ENCODE data around the gene CHIT1. TPM values are rescaled to one million over a fixed set of nuclear protein-coding genes. Genes with fewer than 3 reads are reported as not detected.

CHIT1 gene
- total RNA-seq, 2 experiments from 2014 or later, result 0.39 to 0.50 TPM

GRCh38 chr1:203199816-203200571 lies 29.5 kb downstream of the CHIT1 start:
- ChIA-PET POLR2A (no interaction called here), CTCF (interaction anchor here (1.0 to 1.1 kb wide), 2 partner anchors 16 to 161 kb away, joined by 3 to 4 read pairs; no protein-coding TSS in a partner anchor)

GRCh38 chr1:203199481-203199815 lies 30.0 kb downstream of the CHIT1 start:
- ATAC-seq (no peak), DNase-seq (no peak)
- H3K27ac Mint-ChIP-seq, result no peak overlapping the region
- H3K27me3 Mint-ChIP-seq (ENCODE audit: low read depth), result peaks cover 6% of the 10 kb centered on the region
- H3K36me3 Mint-ChIP-seq (ENCODE audit: low read depth), result no peaks in the 10 kb centered on the region
- no peaks in the 10 kb centered on the region for H3K4me1 Mint-ChIP-seq (ENCODE audit: low read depth)
- CTCF ChIA-PET, result interaction anchor here (1.1 kb wide), 1 partner anchor 160 kb away, joined by 4 read pairs; no protein-coding TSS in a partner anchor
- H3K9me3 Mint-ChIP-seq (ENCODE audit: insufficient read depth), result no peaks in the 10 kb centered on the region
- H3K4me3 Mint-ChIP-seq, result no peak overlapping the region
- POLR2A ChIA-PET, result no interaction called here

More at GRCh38 chr1:203199816-203200571, 29.5 kb downstream of the CHIT1 start:
- H3K36me3 Mint-ChIP-seq (ENCODE audit: low read depth), result no peaks in the 10 kb centered on the region
- H3K9me3 Mint-ChIP-seq (ENCODE audit: insufficient read depth), result no peaks in the 10 kb centered on the region
- no peak overlapping the region for H3K4me3 Mint-ChIP-seq
- no peak for ATAC-seq
- no peak overlapping the region for H3K27ac Mint-ChIP-seq
- H3K4me1 Mint-ChIP-seq (ENCODE audit: low read depth), result no peaks in the 10 kb centered on the region
- DNase-seq, result no peak
- H3K27me3 Mint-ChIP-seq (ENCODE audit: low read depth), result peaks cover 6% of the 10 kb centered on the region

- no peaks in the 10 kb centered on the region for H3K4me1 Mint-ChIP-seq (ENCODE audit: low read depth)
- peaks cover 6% of the 10 kb centered on the region for H3K27me3 Mint-ChIP-seq (ENCODE audit: low read depth)
- CTCF ChIA-PET, result no interaction called here
- H3K4me3 Mint-ChIP-seq, result no peak overlapping the region
- no peaks in the 10 kb centered on the region for H3K9me3 Mint-ChIP-seq (ENCODE audit: insufficient read depth)
- ATAC-seq, result no peak
- no peaks in the 10 kb centered on the region for H3K36me3 Mint-ChIP-seq (ENCODE audit: low read depth)
- no peak overlapping the region for H3K27ac Mint-ChIP-seq
- no peak for DNase-seq
- POLR2A ChIA-PET, result no interaction called here
Measured at GRCh38 chr1:203199002-203199401, 30.5 kb downstream of the CHIT1 start.

GRCh38 chr1:203197625-203198024 lies 31.8 kb downstream of the CHIT1 start:
- ATAC-seq (no peak), DNase-seq (no peak)
- no peaks in the 10 kb centered on the region for H3K4me1 Mint-ChIP-seq (ENCODE audit: low read depth)
- H3K9me3 Mint-ChIP-seq (ENCODE audit: insufficient read depth), result no peaks in the 10 kb centered on the region
- peaks cover 3% of the 10 kb centered on the region for H3K27me3 Mint-ChIP-seq (ENCODE audit: low read depth)
- POLR2A ChIA-PET, result no interaction called here
- no peaks in the 10 kb centered on the region for H3K36me3 Mint-ChIP-seq (ENCODE audit: low read depth)
- H3K4me3 Mint-ChIP-seq, result no peak overlapping the region
- CTCF ChIA-PET, result no interaction called here
- H3K27ac Mint-ChIP-seq, result no peak overlapping the region

GRCh38 chr1:203196371-203196770 lies 33.1 kb downstream of the CHIT1 start:
- CTCF ChIA-PET, result interaction anchor here (1.4 kb wide), 1 partner anchor 24 kb away, joined by 3 read pairs; no protein-coding TSS in a partner anchor
- ATAC-seq (no peak), DNase-seq (no peak)
- POLR2A ChIA-PET, result no interaction called here
- H3K4me3 Mint-ChIP-seq, result no peak overlapping the region
- no peak overlapping the region for H3K27ac Mint-ChIP-seq
- no peaks in the 10 kb centered on the region for H3K36me3 Mint-ChIP-seq (ENCODE audit: low read depth)
- H3K4me1 Mint-ChIP-seq (ENCODE audit: low read depth), result no peaks in the 10 kb centered on the region
- peaks cover 5% of the 10 kb centered on the region for H3K27me3 Mint-ChIP-seq (ENCODE audit: low read depth)
- H3K9me3 Mint-ChIP-seq (ENCODE audit: insufficient read depth), result no peaks in the 10 kb centered on the region

GRCh38 chr1:203190949-203191348 lies 38.5 kb downstream of the CHIT1 start:
- no peak for ATAC-seq
- CTCF ChIA-PET, result no interaction called here

GRCh38 chr1:203189951-203190352 lies 39.5 kb downstream of the CHIT1 start:
- no peaks in the 10 kb centered on the region for H3K9me3 Mint-ChIP-seq (ENCODE audit: insufficient read depth)
- ATAC-seq, result no peak
- H3K36me3 Mint-ChIP-seq (ENCODE audit: low read depth), result no peaks in the 10 kb centered on the region
- ChIA-PET CTCF (no interaction called here), POLR2A (no interaction called here)
- no peak overlapping the region for H3K27ac Mint-ChIP-seq
- H3K27me3 Mint-ChIP-seq (ENCODE audit: low read depth), result peaks cover 30% of the 10 kb centered on the region
- H3K4me3 Mint-ChIP-seq, result no peak overlapping the region
- peaks cover 4% of the 10 kb centered on the region for H3K4me1 Mint-ChIP-seq (ENCODE audit: low read depth)
- no peak for DNase-seq

More at GRCh38 chr1:203190949-203191348, 38.5 kb downstream of the CHIT1 start:
- Mint-ChIP-seq H3K9me3 (ENCODE audit: insufficient read depth) (no peaks in the 10 kb centered on the region), H3K36me3 (ENCODE audit: low read depth) (no peaks in the 10 kb centered on the region), H3K4me1 (ENCODE audit: low read depth) (peaks cover 4% of the 10 kb centered on the region), H3K27ac (no peak overlapping the region), H3K4me3 (no peak overlapping the region), H3K27me3 (ENCODE audit: low read depth) (peaks cover 33% of the 10 kb centered on the region)
- DNase-seq, result no peak
- POLR2A ChIA-PET, result no interaction called here

- CTCF ChIA-PET, result interaction anchor here (1.3 kb wide), 1 partner anchor 17 kb away, joined by 3 read pairs; no protein-coding TSS in a partner anchor
- ATAC-seq (no peak), DNase-seq (no peak)
- Mint-ChIP-seq H3K4me3 (no peak overlapping the region), H3K4me1 (ENCODE audit: low read depth) (peaks cover 4% of the 10 kb centered on the region), H3K27me3 (ENCODE audit: low read depth) (peaks cover 30% of the 10 kb centered on the region), H3K9me3 (ENCODE audit: insufficient read depth) (no peaks in the 10 kb centered on the region), H3K27ac (no peak overlapping the region), H3K36me3 (ENCODE audit: low read depth) (no peaks in the 10 kb centered on the region)
- POLR2A ChIA-PET, result interaction anchor here (0.8 kb wide), 1 partner anchor 182 kb away, joined by 3 read pairs; the partner anchor contains the start of gene TMEM183A
Measured at GRCh38 chr1:203188686-203189232, 40.7 kb downstream of the CHIT1 start.

- ChIA-PET POLR2A (no interaction called here), CTCF (interaction anchor here (0.6 to 1.3 kb wide), 2 partner anchors 9 to 16 kb away, joined by 3 read pairs; no protein-coding TSS in a partner anchor)
- ATAC-seq (no peak), DNase-seq (no peak)
- H3K4me3 Mint-ChIP-seq, result no peak overlapping the region
- peaks cover 30% of the 10 kb centered on the region for H3K27me3 Mint-ChIP-seq (ENCODE audit: low read depth)
- no peak overlapping the region for H3K27ac Mint-ChIP-seq
- H3K4me1 Mint-ChIP-seq (ENCODE audit: low read depth), result peaks cover 4% of the 10 kb centered on the region
- H3K36me3 Mint-ChIP-seq (ENCODE audit: low read depth), result no peaks in the 10 kb centered on the region
- no peaks in the 10 kb centered on the region for H3K9me3 Mint-ChIP-seq (ENCODE audit: insufficient read depth)
Measured at GRCh38 chr1:203187689-203188264, 41.7 kb downstream of the CHIT1 start.

GRCh38 chr1:203187304-203187685 lies 42.2 kb downstream of the CHIT1 start:
- H3K36me3 Mint-ChIP-seq (ENCODE audit: low read depth), result no peaks in the 10 kb centered on the region
- H3K4me1 Mint-ChIP-seq (ENCODE audit: low read depth), result peaks cover 4% of the 10 kb centered on the region
- no peak overlapping the region for H3K4me3 Mint-ChIP-seq
- H3K9me3 Mint-ChIP-seq (ENCODE audit: insufficient read depth), result no peaks in the 10 kb centered on the region
- H3K27me3 Mint-ChIP-seq (ENCODE audit: low read depth), result peaks cover 30% of the 10 kb centered on the region
- ATAC-seq (no peak), DNase-seq (no peak)
- ChIA-PET POLR2A (no interaction called here), CTCF (interaction anchor here (0.6 kb wide), 1 partner anchor 9 kb away, joined by 3 read pairs; no protein-coding TSS in a partner anchor)
- H3K27ac Mint-ChIP-seq, result no peak overlapping the region

GRCh38 chr1:203186446-203187303 lies 42.8 kb downstream of the CHIT1 start, which contains the start of gene CHI3L1:
Gene CHI3L1 (minus strand): TSS chr1:203186704. CDS start chr1:203186623, 81 bp downstream.
- no peak within 1 kb of the TSS for H3K27ac Mint-ChIP-seq
- H3K4me1 Mint-ChIP-seq (ENCODE audit: low read depth), result peaks cover 4% of the 10 kb centered on the region
- H3K27me3 Mint-ChIP-seq (ENCODE audit: low read depth), result peaks cover 30% of the 10 kb centered on the region
- DNase-seq (no peak), ATAC-seq (no peak)
- CTCF ChIA-PET, result interaction anchor here (0.6 kb wide), 1 partner anchor 8 kb away, joined by 3 read pairs; no protein-coding TSS in a partner anchor
- POLR2A ChIA-PET, result no interaction called here
- H3K36me3 Mint-ChIP-seq (ENCODE audit: low read depth), result no peaks in the 10 kb centered on the region
- no peak within 1 kb of the TSS for H3K4me3 Mint-ChIP-seq
- H3K9me3 Mint-ChIP-seq (ENCODE audit: insufficient read depth), result no peaks in the 10 kb centered on the region
